RWPE2 (cell line): ENCODE measurements around the gene MRPL50.

Experiments
- ATAC-seq: fragments of 200-7000 bp; cut with Tn5 transposase; 3 replicates; pipeline ENCODE4 v1.9.1; 2021; ENCODE audit warnings: low read depth
- DNase-seq: peaks from one replicate; pipeline ENCODE4 v3.0.0-alpha.2; 2020; ENCODE audit warnings: low spot score
- H3K27ac ChIP-seq: fragments of 450-650 bp; 2 replicates; pipeline ENCODE4 v1.5.1; 2017; ENCODE audit warnings: mild to moderate bottlenecking; ENCODE audit not compliant: poor library complexity, severe bottlenecking
- H3K27me3 ChIP-seq: fragments of 250-450 bp; sonication (Bioruptor Pico); 2 replicates; pipeline ENCODE4 v1.5.1; 2021; ENCODE audit warnings: mild to moderate bottlenecking, moderate library complexity; ENCODE audit not compliant: insufficient read depth, poor library complexity, severe bottlenecking
- H3K36me3 ChIP-seq: fragments of 250-450 bp; sonication (Bioruptor Pico); 2 replicates; pipeline ENCODE4 v1.5.1; 2020; ENCODE audit warnings: low read depth, mild to moderate bottlenecking, moderate library complexity
- H3K4me1 ChIP-seq: fragments of 250-450 bp; sonication (Bioruptor Pico); 2 replicates; pipeline ENCODE4 v1.5.1; 2021; ENCODE audit warnings: mild to moderate bottlenecking, moderate library complexity; ENCODE audit not compliant: insufficient read depth, poor library complexity, severe bottlenecking
- H3K4me3 ChIP-seq: fragments of 250-450 bp; sonication (Bioruptor Pico); 2 replicates; pipeline ENCODE4 v1.5.1; 2021; ENCODE audit warnings: mild to moderate bottlenecking, moderate library complexity; ENCODE audit not compliant: severe bottlenecking
- H3K9me3 ChIP-seq: fragments of 250-450 bp; sonication (Bioruptor Pico); 2 replicates; pipeline ENCODE4 v1.5.1; 2021; ENCODE audit warnings: mild to moderate bottlenecking, moderate library complexity; ENCODE audit not compliant: severe bottlenecking
- TF ChIP-seq, protein P1 (sequence below): fragments of 450-650 bp; IDR thresholded peaks from one replicate; pipeline ENCODE4 v1.5.1; 2017; ENCODE audit warnings: mild to moderate bottlenecking, moderate library complexity; ENCODE audit not compliant: poor library complexity, severe bottlenecking

The MRPL50 gene

GRCh38 chr9:101350285-101350684 lies 48.1 kb downstream of the MRPL50 start:
- no peak for DNase-seq
- Histone ChIP-seq H3K27me3 (no peaks in the 10 kb centered on the region), H3K27ac (no peak overlapping the region), H3K9me3 (no peaks in the 10 kb centered on the region), H3K4me3 (no peak overlapping the region), H3K4me1 (no peaks in the 10 kb centered on the region), H3K36me3 (no peaks in the 10 kb centered on the region)
- TF ChIP-seq, protein P1, sequence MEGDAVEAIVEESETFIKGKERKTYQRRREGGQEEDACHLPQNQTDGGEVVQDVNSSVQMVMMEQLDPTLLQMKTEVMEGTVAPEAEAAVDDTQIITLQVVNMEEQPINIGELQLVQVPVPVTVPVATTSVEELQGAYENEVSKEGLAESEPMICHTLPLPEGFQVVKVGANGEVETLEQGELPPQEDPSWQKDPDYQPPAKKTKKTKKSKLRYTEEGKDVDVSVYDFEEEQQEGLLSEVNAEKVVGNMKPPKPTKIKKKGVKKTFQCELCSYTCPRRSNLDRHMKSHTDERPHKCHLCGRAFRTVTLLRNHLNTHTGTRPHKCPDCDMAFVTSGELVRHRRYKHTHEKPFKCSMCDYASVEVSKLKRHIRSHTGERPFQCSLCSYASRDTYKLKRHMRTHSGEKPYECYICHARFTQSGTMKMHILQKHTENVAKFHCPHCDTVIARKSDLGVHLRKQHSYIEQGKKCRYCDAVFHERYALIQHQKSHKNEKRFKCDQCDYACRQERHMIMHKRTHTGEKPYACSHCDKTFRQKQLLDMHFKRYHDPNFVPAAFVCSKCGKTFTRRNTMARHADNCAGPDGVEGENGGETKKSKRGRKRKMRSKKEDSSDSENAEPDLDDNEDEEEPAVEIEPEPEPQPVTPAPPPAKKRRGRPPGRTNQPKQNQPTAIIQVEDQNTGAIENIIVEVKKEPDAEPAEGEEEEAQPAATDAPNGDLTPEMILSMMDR = no peak
- no peak for ATAC-seq

DNA sequence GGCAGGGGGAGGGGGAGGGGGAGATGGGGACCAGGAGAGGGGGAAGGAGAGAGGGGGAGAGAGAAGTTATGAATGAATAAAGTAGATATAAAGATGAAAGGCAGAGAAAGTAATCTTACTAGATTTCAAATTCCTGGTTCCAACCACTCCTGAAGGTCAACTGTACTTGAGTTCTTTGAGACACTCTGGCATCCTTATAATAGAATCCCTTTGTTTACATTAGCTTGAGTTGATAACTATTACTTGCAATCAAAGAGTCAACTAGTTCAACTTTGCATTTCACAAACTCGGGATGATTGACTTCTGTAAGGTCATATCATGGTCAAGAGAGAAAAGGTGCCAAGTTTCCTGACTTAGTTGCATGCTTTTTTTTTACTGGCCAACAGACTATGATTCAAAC lies 55.8 kb downstream of the MRPL50 start:
- Histone ChIP-seq H3K36me3 (no peaks in the 10 kb centered on the region), H3K9me3 (no peaks in the 10 kb centered on the region), H3K4me1 (no peaks in the 10 kb centered on the region), H3K27ac (no peak overlapping the region), H3K4me3 (no peak overlapping the region), H3K27me3 (no peaks in the 10 kb centered on the region)
- ATAC-seq (no peak), DNase-seq (no peak)
- TF ChIP-seq, protein P1 = no peak

GRCh38 chr9:101341958-101342357 lies 56.5 kb downstream of the MRPL50 start:
- H3K4me3 ChIP-seq = no peak overlapping the region
- no peaks in the 10 kb centered on the region for H3K36me3 ChIP-seq
- no peaks in the 10 kb centered on the region for H3K27me3 ChIP-seq
- no peak for ATAC-seq
- no peaks in the 10 kb centered on the region for H3K4me1 ChIP-seq
- no peak overlapping the region for H3K27ac ChIP-seq
- TF ChIP-seq, protein P1 = no peak
- no peak for DNase-seq
- no peaks in the 10 kb centered on the region for H3K9me3 ChIP-seq
